ENCODE measurements around the gene SPATA24. TPM values are rescaled to one million over a fixed set of nuclear protein-coding genes. Genes with fewer than 3 reads are reported as not detected.
"Not testable (repeated sequence)": the region's sequence is repeated elsewhere in the genome, so short reads cannot be mapped to it uniquely, and the experiment has no call there.

SPATA24 gene, protein sequence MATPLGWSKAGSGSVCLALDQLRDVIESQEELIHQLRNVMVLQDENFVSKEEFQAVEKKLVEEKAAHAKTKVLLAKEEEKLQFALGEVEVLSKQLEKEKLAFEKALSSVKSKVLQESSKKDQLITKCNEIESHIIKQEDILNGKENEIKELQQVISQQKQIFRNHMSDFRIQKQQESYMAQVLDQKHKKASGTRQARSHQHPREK
- 4.6 and 7.7 TPM in 2 replicates for total RNA-seq (2014; rRNA removed; shearing (Covaris generic); ENCODE audit: low replicate concordance)

DNA sequence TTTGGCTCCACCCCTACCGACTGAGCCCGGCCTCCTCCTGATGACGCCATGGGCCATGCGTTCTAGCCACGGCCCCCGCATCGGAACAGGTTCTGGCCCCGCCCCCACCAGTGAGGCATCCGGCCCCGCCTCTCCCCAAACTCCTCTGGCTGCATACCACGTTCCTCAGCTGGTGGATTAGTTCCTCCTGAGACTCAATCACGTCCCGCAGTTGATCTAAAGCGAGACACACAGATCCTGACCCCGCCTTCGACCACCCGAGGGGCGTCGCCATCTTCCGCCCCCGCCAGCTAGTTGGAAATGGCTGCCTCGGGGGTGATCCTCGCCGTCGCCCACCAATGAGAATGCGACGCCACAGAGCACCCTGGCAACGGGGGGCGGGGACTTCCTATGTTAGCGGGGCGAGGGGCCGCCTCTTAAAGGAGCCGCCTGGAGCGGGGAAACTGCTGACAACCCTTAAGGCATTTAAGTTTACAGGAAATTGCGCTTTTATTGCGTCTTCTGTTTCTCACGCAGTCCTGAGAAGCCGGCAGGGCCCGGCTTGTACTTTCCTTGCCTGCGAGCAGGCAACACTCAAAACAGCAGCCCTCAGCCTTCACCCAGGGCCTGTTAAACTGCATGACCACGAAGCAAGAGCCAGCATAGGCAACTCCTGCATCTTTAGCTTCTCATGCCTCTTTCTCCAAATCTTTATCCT is at the start of gene SPATA24:
TSS of gene SPATA24 (minus strand) at position 303 of the 697 bp plus-strand sequence. CDS start at position 274, 29 bp downstream.
- Histone ChIP-seq H2AFZ (ENCODE audit: low read length) (peak within 1 kb of the TSS; percentile 74), H3K9ac (ENCODE audit: low read length) (peak within 1 kb of the TSS; percentile 71), H3K79me2 (ENCODE audit: low read length) (no peaks in the 10 kb centered on the region), H3K4me1 (ENCODE audit: low read length) (peaks cover 42% of the 10 kb centered on the region), H3K9me2 (replicated peaks; ENCODE audit: insufficient read depth, low read length) (no peaks in the 10 kb centered on the region), H3K27me3 (ENCODE audit: low read length) (no peaks in the 10 kb centered on the region), H3K4me3 (ENCODE audit: low read length) (peak within 1 kb of the TSS; percentile 70), H3K36me3 (ENCODE audit: insufficient read depth, low read length) (no peaks in the 10 kb centered on the region), H3K4me2 (ENCODE audit: low read depth, low read length, poor library complexity, severe bottlenecking) (peak within 1 kb of the TSS; percentile 92), H4K20me1 (ENCODE audit: insufficient read depth, low read depth, low read length) (no peaks in the 10 kb centered on the region), H3K27ac (ENCODE audit: low read length) (peak within 1 kb of the TSS; percentile 77), H3K9me3 (ENCODE audit: low read length) (no peaks in the 10 kb centered on the region)
- peak; percentile 98 for DNase-seq

DNA sequence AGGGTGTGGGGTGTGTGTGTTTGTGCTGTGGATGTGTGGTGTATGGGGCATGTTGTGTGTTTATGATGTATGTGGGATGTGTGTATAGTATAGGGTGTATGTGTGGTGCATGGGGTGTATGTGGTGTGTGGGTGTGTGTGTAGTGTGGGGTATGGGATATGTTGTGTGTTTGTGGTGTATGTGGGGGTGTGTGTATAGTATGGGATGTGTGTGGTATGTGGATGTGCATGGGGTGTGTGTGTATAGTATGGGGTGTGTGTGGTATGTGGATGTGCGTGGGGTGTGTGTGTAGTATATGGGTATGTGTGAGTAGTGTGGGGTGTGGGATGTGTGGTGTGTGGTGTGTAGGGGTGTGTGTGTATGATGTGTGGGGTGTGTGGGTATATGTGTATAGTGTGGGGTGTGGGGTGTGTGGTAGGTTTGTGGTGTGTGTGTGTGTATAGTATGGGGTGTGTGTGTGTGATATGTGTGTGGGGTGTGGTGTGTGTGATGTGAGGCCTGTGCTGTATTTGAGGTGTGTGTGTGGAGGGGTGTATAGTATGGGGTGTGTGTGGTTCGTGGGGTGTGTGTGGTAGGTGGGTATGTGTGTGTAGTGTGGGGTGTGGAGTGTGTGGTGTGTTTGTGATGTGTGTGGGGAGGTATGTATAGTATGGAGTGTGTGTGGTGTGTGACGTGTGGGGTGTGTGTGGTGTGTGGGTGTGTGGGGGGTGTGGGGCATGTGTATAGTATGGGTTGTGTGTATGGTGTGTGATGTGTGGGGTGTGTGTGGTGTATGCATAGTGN is 48.2 kb upstream of the SPATA24 start:
- Histone ChIP-seq H3K27me3 (ENCODE audit: low read length) (no peaks in the 10 kb centered on the region), H3K4me3 (ENCODE audit: low read length) (no peak overlapping the region), H3K36me3 (ENCODE audit: insufficient read depth, low read length) (no peaks in the 10 kb centered on the region), H3K4me1 (ENCODE audit: low read length) (no peaks in the 10 kb centered on the region), H4K20me1 (ENCODE audit: insufficient read depth, low read depth, low read length) (no peaks in the 10 kb centered on the region), H3K79me2 (ENCODE audit: low read length) (no peaks in the 10 kb centered on the region), H3K4me2 (ENCODE audit: low read depth, low read length, poor library complexity, severe bottlenecking) (no peak overlapping the region), H3K9me2 (replicated peaks; ENCODE audit: insufficient read depth, low read length) (0 out of 2 replicates have a peak, but pooled peaks cover 3% of the 10 kb centered on the region), H3K9ac (ENCODE audit: low read length) (no peak overlapping the region), H3K9me3 (ENCODE audit: low read length) (no peaks in the 10 kb centered on the region; the same call in 1 of the 2 replicates), H2AFZ (ENCODE audit: low read length) (no peak overlapping the region), H3K27ac (ENCODE audit: low read length) (no peak overlapping the region)
- DNase-seq = no peak

DNA sequence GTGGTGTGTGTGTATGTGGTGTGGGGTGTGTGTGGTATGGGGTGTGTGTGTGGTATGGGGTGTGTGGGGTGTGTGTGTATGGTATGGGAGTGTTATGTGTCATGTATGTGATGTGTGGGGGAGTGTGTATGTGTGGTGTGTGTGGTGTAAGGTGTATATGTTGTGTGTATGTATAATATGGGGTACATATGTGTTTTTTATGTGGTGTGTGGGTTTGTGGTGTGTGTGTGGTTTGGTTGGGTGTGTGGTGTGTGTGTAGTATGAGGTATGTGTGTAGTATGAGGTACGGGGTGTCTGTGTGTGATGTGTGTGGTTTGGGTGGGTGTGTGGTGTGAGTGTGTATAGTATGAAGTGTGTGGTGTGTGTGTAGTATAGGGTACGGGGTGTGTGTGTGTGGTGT is 47.3 kb upstream of the SPATA24 start:
- H3K36me3 ChIP-seq (ENCODE audit: insufficient read depth, low read length) = no peaks in the 10 kb centered on the region
- H3K4me3 ChIP-seq (ENCODE audit: low read length) = no peak overlapping the region
- H4K20me1 ChIP-seq (ENCODE audit: insufficient read depth, low read depth, low read length) = no peaks in the 10 kb centered on the region
- no peaks in the 10 kb centered on the region for H3K27me3 ChIP-seq (ENCODE audit: low read length)
- no peaks in the 10 kb centered on the region; the same call in 1 of the 2 replicates for H3K9me3 ChIP-seq (ENCODE audit: low read length)
- H3K4me2 ChIP-seq (ENCODE audit: low read depth, low read length, poor library complexity, severe bottlenecking) = no peak overlapping the region
- no peak overlapping the region for H3K27ac ChIP-seq (ENCODE audit: low read length)
- H3K79me2 ChIP-seq (ENCODE audit: low read length) = no peaks in the 10 kb centered on the region
- 0 out of 2 replicates have a peak, but pooled peaks cover 3% of the 10 kb centered on the region for H3K9me2 ChIP-seq (replicated peaks; ENCODE audit: insufficient read depth, low read length)
- no peak for DNase-seq
- no peaks in the 10 kb centered on the region for H3K4me1 ChIP-seq (ENCODE audit: low read length)
- H3K9ac ChIP-seq (ENCODE audit: low read length) = no peak overlapping the region
- no peak overlapping the region for H2AFZ ChIP-seq (ENCODE audit: low read length)

DNA sequence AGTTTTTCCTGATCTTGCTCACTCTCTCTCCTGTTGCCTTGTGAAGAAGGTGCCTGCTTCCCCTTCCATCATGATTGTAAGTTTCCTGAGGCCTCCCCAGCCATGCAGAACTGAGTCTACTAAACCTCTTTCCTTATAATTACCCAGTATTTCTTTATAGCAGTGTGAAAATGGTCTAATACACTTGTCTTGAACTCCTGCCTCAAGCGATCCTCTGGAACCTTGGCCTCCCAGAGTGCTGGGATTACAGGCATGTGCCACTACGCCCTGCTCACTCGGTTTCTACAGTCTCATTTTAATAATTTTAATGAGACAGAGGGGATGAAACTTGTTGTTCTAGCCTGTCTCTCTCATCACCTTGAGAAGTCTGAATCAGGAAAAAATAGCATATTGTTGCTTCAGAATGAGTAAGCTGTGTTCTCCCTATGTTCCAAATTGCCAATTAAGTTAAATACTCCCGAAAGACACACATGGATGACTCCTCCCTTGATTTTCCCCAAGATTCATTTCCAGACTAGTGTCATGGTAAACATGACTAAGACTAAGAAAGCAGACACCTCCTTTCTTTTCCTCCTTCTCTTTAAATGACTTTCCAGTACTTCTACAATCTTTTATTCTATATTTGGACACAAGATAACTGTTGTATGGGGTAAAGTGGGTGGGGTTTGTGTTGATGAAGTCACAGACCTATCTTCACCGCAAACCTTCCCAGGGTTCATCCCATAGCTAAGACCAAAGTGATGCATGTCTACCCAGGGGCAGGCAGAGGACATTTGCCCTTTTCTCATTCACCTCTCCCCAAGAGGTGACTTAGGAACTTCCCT is 43.3 kb upstream of the SPATA24 start:
- H3K4me2 ChIP-seq (ENCODE audit: low read depth, low read length, poor library complexity, severe bottlenecking) = no peak overlapping the region
- DNase-seq = no peak
- H3K79me2 ChIP-seq (ENCODE audit: low read length) = no peaks in the 10 kb centered on the region
- no peaks in the 10 kb centered on the region; the same call in 1 of the 2 replicates for H3K9me3 ChIP-seq (ENCODE audit: low read length)
- no peaks in the 10 kb centered on the region for H4K20me1 ChIP-seq (ENCODE audit: insufficient read depth, low read depth, low read length)
- 0 out of 2 replicates have a peak, but pooled peaks cover 3% of the 10 kb centered on the region for H3K9me2 ChIP-seq (replicated peaks; ENCODE audit: insufficient read depth, low read length)
- no peak overlapping the region for H3K9ac ChIP-seq (ENCODE audit: low read length)
- no peaks in the 10 kb centered on the region for H3K27me3 ChIP-seq (ENCODE audit: low read length)
- H3K4me3 ChIP-seq (ENCODE audit: low read length) = no peak overlapping the region
- no peak overlapping the region for H3K27ac ChIP-seq (ENCODE audit: low read length)
- H3K4me1 ChIP-seq (ENCODE audit: low read length) = peaks cover 5% of the 10 kb centered on the region; the same call in 1 of the 2 replicates
- H2AFZ ChIP-seq (ENCODE audit: low read length) = no peak overlapping the region
- H3K36me3 ChIP-seq (ENCODE audit: insufficient read depth, low read length) = no peaks in the 10 kb centered on the region

DNA sequence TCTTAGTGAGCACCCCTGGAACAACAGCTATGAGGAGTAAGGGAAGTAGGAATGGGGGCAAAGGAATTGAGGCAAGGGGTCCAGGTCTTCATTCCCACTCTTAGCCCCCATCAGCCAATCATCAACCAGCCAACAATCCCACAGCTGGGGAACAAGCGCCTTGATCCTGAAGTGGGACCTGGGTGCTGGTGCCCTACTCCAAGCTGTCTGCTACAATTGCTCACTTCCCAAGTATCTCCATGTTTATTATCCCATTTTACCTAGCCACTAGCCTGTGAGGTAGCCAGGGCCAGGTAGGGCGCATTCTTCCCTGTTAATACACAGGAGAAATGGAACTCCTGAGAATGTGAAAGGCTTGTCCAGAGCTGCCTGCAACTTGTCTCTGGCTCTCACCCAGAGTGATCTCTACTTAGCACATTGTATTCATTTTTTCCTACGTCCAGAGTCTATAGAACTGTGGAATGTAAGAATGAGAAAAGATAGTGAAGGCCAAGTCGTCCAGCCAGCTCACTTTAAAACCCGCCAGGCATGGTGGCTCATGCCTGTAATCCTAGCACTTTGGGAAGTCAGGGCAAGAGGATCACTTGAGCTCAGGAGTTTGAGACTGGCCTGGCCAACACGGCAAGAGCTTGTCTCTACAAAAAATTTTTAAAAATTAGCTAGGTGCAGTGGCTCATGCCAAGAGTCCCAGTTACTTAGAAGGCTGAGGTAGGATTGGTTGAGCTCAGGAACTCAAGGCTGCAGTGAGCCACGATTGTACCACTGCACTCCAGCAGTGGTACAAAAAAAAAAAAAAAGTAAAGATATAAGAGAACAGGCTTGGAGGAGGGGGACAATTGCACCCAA is 41.7 kb upstream of the SPATA24 start:
- Histone ChIP-seq H3K4me1 (ENCODE audit: low read length) (peaks cover 5% of the 10 kb centered on the region; the same call in 1 of the 2 replicates), H3K27ac (ENCODE audit: low read length) (no peak overlapping the region), H3K4me3 (ENCODE audit: low read length) (no peak overlapping the region), H3K4me2 (ENCODE audit: low read depth, low read length, poor library complexity, severe bottlenecking) (no peak overlapping the region), H3K36me3 (ENCODE audit: insufficient read depth, low read length) (no peaks in the 10 kb centered on the region), H4K20me1 (ENCODE audit: insufficient read depth, low read depth, low read length) (no peaks in the 10 kb centered on the region), H3K9me3 (ENCODE audit: low read length) (no peaks in the 10 kb centered on the region), H2AFZ (ENCODE audit: low read length) (no peak overlapping the region), H3K9ac (ENCODE audit: low read length) (no peak overlapping the region), H3K79me2 (ENCODE audit: low read length) (no peaks in the 10 kb centered on the region), H3K9me2 (replicated peaks; ENCODE audit: insufficient read depth, low read length) (no peaks in the 10 kb centered on the region), H3K27me3 (ENCODE audit: low read length) (no peaks in the 10 kb centered on the region)
- DNase-seq = no peak

DNA sequence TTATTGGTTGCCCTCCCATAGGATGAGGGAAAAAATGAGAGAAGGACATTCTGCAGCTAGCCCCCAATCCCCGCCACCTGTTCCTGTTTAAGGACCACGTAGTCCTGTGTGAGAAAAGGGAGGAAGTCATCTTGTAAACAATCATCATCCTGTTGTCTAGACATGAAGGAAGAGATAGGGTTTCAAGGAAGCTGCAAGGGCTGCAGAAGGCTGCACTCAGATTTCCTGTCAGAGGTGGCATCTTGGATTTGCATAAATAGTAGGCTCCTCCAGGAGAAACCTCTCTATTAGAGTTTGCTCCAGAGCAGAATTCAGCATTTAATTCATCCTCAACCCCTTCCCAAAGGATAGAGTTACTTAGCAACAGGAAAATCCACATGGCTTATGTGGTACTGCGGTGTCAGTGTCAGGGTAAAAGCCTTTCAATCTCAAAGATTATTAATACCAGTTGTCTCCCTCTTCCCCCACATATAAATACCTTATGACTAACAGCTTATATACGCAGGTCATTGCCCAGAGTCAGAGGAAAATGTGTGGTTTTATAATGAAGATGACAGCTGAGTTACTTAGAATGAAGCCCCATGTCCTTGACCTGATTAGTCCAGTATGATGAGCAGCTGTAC is 40.1 kb upstream of the SPATA24 start:
- no peak overlapping the region for H3K27ac ChIP-seq (ENCODE audit: low read length)

DNA sequence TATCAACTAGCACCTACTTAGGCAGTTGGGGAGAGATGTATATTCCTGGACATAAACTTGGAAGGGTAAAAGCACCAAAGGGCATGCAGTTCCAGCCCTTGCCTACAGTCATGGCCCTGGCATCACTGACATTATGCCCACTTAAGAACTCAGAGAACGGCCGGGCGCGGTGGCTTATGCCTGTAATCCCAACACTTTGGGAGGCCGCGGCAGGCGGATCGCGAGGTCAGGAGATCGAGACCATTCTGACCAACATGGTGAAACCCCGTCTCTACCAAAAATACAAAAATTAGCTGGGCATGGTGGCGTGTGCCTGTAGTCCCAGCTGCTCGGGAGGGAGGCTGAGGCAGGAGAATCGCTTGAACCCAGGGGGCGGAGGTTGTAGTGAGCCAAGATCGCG is 36.5 kb upstream of the SPATA24 start:
- not testable (repeated sequence) for H3K9me3 ChIP-seq (ENCODE audit: low read length); H3K79me2 ChIP-seq (ENCODE audit: low read length); H3K4me2 ChIP-seq (ENCODE audit: low read depth, low read length, poor library complexity, severe bottlenecking); H3K9me2 ChIP-seq (replicated peaks; ENCODE audit: insufficient read depth, low read length); H3K27me3 ChIP-seq (ENCODE audit: low read length); H3K4me3 ChIP-seq (ENCODE audit: low read length); DNase-seq; H4K20me1 ChIP-seq (ENCODE audit: insufficient read depth, low read depth, low read length); H3K27ac ChIP-seq (ENCODE audit: low read length); H3K36me3 ChIP-seq (ENCODE audit: insufficient read depth, low read length); H2AFZ ChIP-seq (ENCODE audit: low read length); H3K9ac ChIP-seq (ENCODE audit: low read length)
- peaks cover 16% of the 10 kb centered on the region for H3K4me1 ChIP-seq (ENCODE audit: low read length)

More for the DNA sequence above, 40.1 kb upstream of the SPATA24 start:
- Histone ChIP-seq H3K4me1 (ENCODE audit: low read length) (peaks cover 11% of the 10 kb centered on the region), H3K9ac (ENCODE audit: low read length) (no peak overlapping the region), H3K36me3 (ENCODE audit: insufficient read depth, low read length) (no peaks in the 10 kb centered on the region), H3K9me3 (ENCODE audit: low read length) (no peaks in the 10 kb centered on the region), H3K27me3 (ENCODE audit: low read length) (no peaks in the 10 kb centered on the region), H2AFZ (ENCODE audit: low read length) (no peak overlapping the region), H3K9me2 (replicated peaks; ENCODE audit: insufficient read depth, low read length) (no peaks in the 10 kb centered on the region), H3K4me3 (ENCODE audit: low read length) (no peak overlapping the region), H4K20me1 (ENCODE audit: insufficient read depth, low read depth, low read length) (no peaks in the 10 kb centered on the region), H3K79me2 (ENCODE audit: low read length) (no peaks in the 10 kb centered on the region), H3K4me2 (ENCODE audit: low read depth, low read length, poor library complexity, severe bottlenecking) (no peak overlapping the region)
- no peak for DNase-seq

Data from Karpas-422 (cell line).